ENCODE results near the gene WNT2. TPM values are rescaled to one million over a fixed set of nuclear protein-coding genes. Genes with fewer than 3 reads are reported as not detected.

WNT2 gene
- total RNA-seq, 4 donors from 2014 or later, result 0.69 to 3.7 (median 1.9) TPM

GRCh38 chr7:117251687-117252086 is 71.2 kb downstream of the WNT2 start:
- no peaks in the 10 kb centered on the region for H3K9me3 ChIP-seq
- no peak overlapping the region for H3K27ac ChIP-seq (replicated peaks in 1 of 4)
- no peaks in the 10 kb centered on the region for H3K4me1 ChIP-seq
- WGBS, result 89% methylated on average over 4 of the region's 4 CpGs
- no peak overlapping the region for H3K4me3 ChIP-seq
- DNase-seq (ENCODE audit: extremely low spot score), result peak; percentile 87
- TF ChIP-seq EP300 (IDR thresholded peaks at IDR 0.05) (no peak), CTCF (IDR thresholded peaks at IDR 0.05) (no peak), POLR2AphosphoS5 (IDR thresholded peaks at IDR 0.05) (no peak), POLR2A (IDR thresholded peaks at IDR 0.05; ENCODE audit: low read depth) (no peak)
- intact Hi-C loops (cut with DNase I), result no loop called here
- H3K27me3 ChIP-seq, result no peaks in the 10 kb centered on the region
- H3K36me3 ChIP-seq, result no peaks in the 10 kb centered on the region

GRCh38 chr7:117250801-117251200 is 72.1 kb downstream of the WNT2 start:
- Histone ChIP-seq H3K4me3 (no peak overlapping the region), H3K9me3 (no peaks in the 10 kb centered on the region), H3K27me3 (no peaks in the 10 kb centered on the region), H3K36me3 (no peaks in the 10 kb centered on the region), H3K27ac (replicated peaks in 1 of 4) (no peak overlapping the region), H3K4me1 (no peaks in the 10 kb centered on the region)
- TF ChIP-seq POLR2AphosphoS5 (IDR thresholded peaks at IDR 0.05), result no peak
- TF ChIP-seq EP300 (IDR thresholded peaks at IDR 0.05), result no peak
- no peak for TF ChIP-seq POLR2A (IDR thresholded peaks at IDR 0.05; ENCODE audit: low read depth)
- no peak for TF ChIP-seq CTCF (IDR thresholded peaks at IDR 0.05)
- DNase-seq (ENCODE audit: extremely low spot score), result peak; percentile 85
- 68% methylated on average over 4 of the region's 4 CpGs for WGBS
- intact Hi-C loops (cut with DNase I), result no loop called here

GRCh38 chr7:117250245-117250644 is 72.6 kb downstream of the WNT2 start:
- Histone ChIP-seq H3K9me3 (no peaks in the 10 kb centered on the region), H3K36me3 (no peaks in the 10 kb centered on the region), H3K4me3 (no peak overlapping the region), H3K27me3 (no peaks in the 10 kb centered on the region), H3K27ac (replicated peaks in 1 of 4) (no peak overlapping the region), H3K4me1 (no peaks in the 10 kb centered on the region)
- intact Hi-C loops (cut with DNase I), result no loop called here
- DNase-seq (ENCODE audit: extremely low spot score), result no peak
- TF ChIP-seq POLR2AphosphoS5 (IDR thresholded peaks at IDR 0.05), result no peak

- 87% methylated on average over 5 of the region's 5 CpGs for WGBS
Measured at GRCh38 chr7:117249696-117250095, 73.2 kb downstream of the WNT2 start.

GRCh38 chr7:117248829-117249228 is 74.0 kb downstream of the WNT2 start:
- intact Hi-C loops (cut with DNase I), result no loop called here
- Histone ChIP-seq H3K27ac (replicated peaks in 1 of 4) (no peak overlapping the region), H3K9me3 (peaks cover 0 to 5% (median 0%) of the 10 kb centered on the region in 4 donors), H3K36me3 (no peaks in the 10 kb centered on the region), H3K4me1 (no peaks in the 10 kb centered on the region), H3K4me3 (no peak overlapping the region), H3K27me3 (no peaks in the 10 kb centered on the region)
- DNase-seq (ENCODE audit: extremely low spot score), result peak; percentile 87
- WGBS, result 54% methylated on average over 4 of the region's 5 CpGs
- TF ChIP-seq POLR2A (IDR thresholded peaks at IDR 0.05; ENCODE audit: low read depth), result no peak
- TF ChIP-seq CTCF (IDR thresholded peaks at IDR 0.05), result no peak
- TF ChIP-seq EP300 (IDR thresholded peaks at IDR 0.05), result no peak
- TF ChIP-seq POLR2AphosphoS5 (IDR thresholded peaks at IDR 0.05), result no peak

More at GRCh38 chr7:117249696-117250095, 73.2 kb downstream of the WNT2 start:
- H3K27ac ChIP-seq (replicated peaks in 1 of 4), result no peak overlapping the region
- intact Hi-C loops (cut with DNase I), result no loop called here
- peak; percentile 75 for DNase-seq (ENCODE audit: extremely low spot score)
- H3K4me1 ChIP-seq, result no peaks in the 10 kb centered on the region
- H3K9me3 ChIP-seq, result peaks cover 0 to 1% (median 0%) of the 10 kb centered on the region in 4 donors
- H3K27me3 ChIP-seq, result no peaks in the 10 kb centered on the region
- no peak overlapping the region for H3K4me3 ChIP-seq
- no peak for TF ChIP-seq CTCF (IDR thresholded peaks at IDR 0.05)
- TF ChIP-seq POLR2AphosphoS5 (IDR thresholded peaks at IDR 0.05), result no peak
- no peak for TF ChIP-seq POLR2A (IDR thresholded peaks at IDR 0.05; ENCODE audit: low read depth)
- TF ChIP-seq EP300 (IDR thresholded peaks at IDR 0.05), result no peak
- H3K36me3 ChIP-seq, result no peaks in the 10 kb centered on the region
